H9 (cell line): ENCODE data around the gene CHST14. TPM values are rescaled to one million over a fixed set of nuclear protein-coding genes. Genes with fewer than 3 reads are reported as not detected.

ENCODE experiments used
- DNase-seq: peaks from one replicate; pipeline ENCODE4 v3.0.0-alpha.2; 2017
- H2AFZ ChIP-seq: one replicate; pipeline ENCODE4 v1.6.1; 2013; ENCODE audit warnings: mild to moderate bottlenecking, low read length, control low read depth, moderate library complexity
- H2AK5ac ChIP-seq: 2 replicates; pipeline ENCODE4 v1.6.1; 2013; ENCODE audit warnings: low read length, control low read depth, mixed read lengths; ENCODE audit not compliant: insufficient read length
- H2BK120ac ChIP-seq: one replicate; pipeline ENCODE4 v1.6.1; 2013; ENCODE audit warnings: low read depth, mild to moderate bottlenecking, low read length, control low read depth, inconsistent platforms; ENCODE audit not compliant: poor library complexity, severe bottlenecking
- H2BK12ac ChIP-seq: 2 replicates; pipeline ENCODE4 v1.6.1; 2013; ENCODE audit warnings: low read length, control low read depth, mixed read lengths, low read depth; ENCODE audit not compliant: insufficient read length
- H2BK15ac ChIP-seq: 2 replicates; pipeline ENCODE4 v1.6.1; 2013; ENCODE audit warnings: low read depth, low read length, control low read depth
- H2BK20ac ChIP-seq: one replicate; pipeline ENCODE4 v1.6.1; 2013; ENCODE audit warnings: low read depth, mild to moderate bottlenecking, low read length, control low read depth, inconsistent platforms; ENCODE audit not compliant: poor library complexity, severe bottlenecking
- H2BK5ac ChIP-seq: 2 replicates; pipeline ENCODE4 v1.6.1; 2013; ENCODE audit warnings: low read length, control low read depth, mixed read lengths; ENCODE audit not compliant: insufficient read length
- H3K14ac ChIP-seq: 2 replicates; pipeline ENCODE4 v1.6.1; 2013; ENCODE audit warnings: low read length, control low read depth; ENCODE audit not compliant: insufficient read depth
- H3K18ac ChIP-seq: 2 replicates; pipeline ENCODE4 v1.6.1; 2013; ENCODE audit warnings: low read depth, mild to moderate bottlenecking, mixed read lengths, low read length, control low read depth; ENCODE audit not compliant: insufficient read length
- H3K23ac ChIP-seq: 2 replicates; pipeline ENCODE4 v1.6.1; 2013; ENCODE audit warnings: low read length, control low read depth, mixed read lengths, low read depth; ENCODE audit not compliant: insufficient read length
- H3K23me2 ChIP-seq: 2 replicates; pipeline ENCODE4 v1.6.1; 2013; ENCODE audit warnings: low read depth, mild to moderate bottlenecking, mixed read lengths, low read length, control low read depth; ENCODE audit not compliant: insufficient read length, poor library complexity, severe bottlenecking
- H3K27ac ChIP-seq: 2 replicates; pipeline ENCODE4 v1.5.1; 2013; ENCODE audit warnings: low read length, control low read depth, mixed read lengths, low read depth; ENCODE audit not compliant: insufficient read length
- H3K27me3 ChIP-seq: 2 replicates; pipeline ENCODE4 v1.6.1; 2013; ENCODE audit warnings: low read length, control low read depth, inconsistent platforms; ENCODE audit not compliant: insufficient read depth
- H3K4ac ChIP-seq: 2 replicates; pipeline ENCODE4 v1.6.1; 2013; ENCODE audit warnings: low read depth, mild to moderate bottlenecking, control low read depth, inconsistent platforms, low read length, moderate library complexity
- H3K4me1 ChIP-seq: 2 replicates; pipeline ENCODE4 v1.6.1; 2013; ENCODE audit warnings: low read length, control low read depth, inconsistent platforms; ENCODE audit not compliant: insufficient read depth
- H3K4me2 ChIP-seq: 2 replicates; pipeline ENCODE4 v1.6.1; 2013; ENCODE audit warnings: low read length, control low read depth, mixed read lengths; ENCODE audit not compliant: insufficient read length, insufficient read depth
- H3K56ac ChIP-seq: 2 replicates; pipeline ENCODE4 v1.6.1; 2013; ENCODE audit warnings: low read depth, mild to moderate bottlenecking, mixed read lengths, low read length, control low read depth; ENCODE audit not compliant: insufficient read length
- H3K79me1 ChIP-seq: 2 replicates; pipeline ENCODE4 v1.6.1; 2013; ENCODE audit warnings: low read depth, mild to moderate bottlenecking, moderate library complexity, low read length, control low read depth, inconsistent platforms; ENCODE audit not compliant: insufficient read depth, poor library complexity, severe bottlenecking
- H3K79me2 ChIP-seq: 2 replicates; pipeline ENCODE4 v1.6.1; 2013; ENCODE audit warnings: low read length, control low read depth, inconsistent platforms; ENCODE audit not compliant: insufficient read depth
- H3K9ac ChIP-seq: 2 replicates; pipeline ENCODE4 v1.6.1; 2013; ENCODE audit warnings: low read length, control low read depth, mixed read lengths; ENCODE audit not compliant: insufficient read length; ENCODE audit errors: extremely low read depth
- H3K9me3 ChIP-seq: one replicate; pipeline ENCODE4 v1.6.1; 2013; ENCODE audit warnings: low read depth, low read length, inconsistent platforms; ENCODE audit not compliant: control insufficient read depth
- H3T11ph ChIP-seq: one replicate; pipeline ENCODE4 v1.6.1; 2013; ENCODE audit warnings: mild to moderate bottlenecking, low read length, control low read depth, inconsistent platforms
- H4K20me1 ChIP-seq: one replicate; pipeline ENCODE4 v1.6.1; 2013; ENCODE audit not compliant: control insufficient read depth, insufficient read length, insufficient read depth
- H4K5ac ChIP-seq: 2 replicates; pipeline ENCODE4 v1.6.1; 2013; ENCODE audit warnings: low read depth, mild to moderate bottlenecking, mixed read lengths, low read length, control low read depth; ENCODE audit not compliant: insufficient read length
- H4K8ac ChIP-seq: replicated peaks from 2 replicates; pipeline ENCODE4 v1.6.1; 2013; ENCODE audit warnings: low read length, control low read depth, mixed read lengths, low read depth; ENCODE audit not compliant: insufficient read length
- H4K91ac ChIP-seq: 2 replicates; pipeline ENCODE4 v1.6.1; 2013; ENCODE audit warnings: low read depth, mild to moderate bottlenecking, moderate library complexity, mixed read lengths, low read length, control low read depth; ENCODE audit not compliant: insufficient read length
- H3K27ac Mint-ChIP-seq, 3 experiments: 2 replicates in 2 of 3; 3 replicates in 1 of 3; pipeline ENCODE4 v1.8.0; 2020 to 2021; ENCODE audit warnings: mixed read lengths in 3 of 3, mild to moderate bottlenecking in 1 of 3, moderate library complexity in 1 of 3
- H3K27me3 Mint-ChIP-seq: 2 replicates; pipeline ENCODE4 v1.8.0; 2021; ENCODE audit warnings: low read depth, mild to moderate bottlenecking, moderate library complexity, mixed read lengths
- H3K36me3 Mint-ChIP-seq, 3 experiments: 2 replicates in 2 of 3; 3 replicates in 1 of 3; pipeline ENCODE4 v1.8.0; 2020 to 2021; ENCODE audit warnings: low read depth in 3 of 3, mixed read lengths in 3 of 3; ENCODE audit not compliant: insufficient read depth in 1 of 3
- H3K4me1 Mint-ChIP-seq, 2 experiments: 2 replicates each; pipeline ENCODE4 v1.8.0; 2020; ENCODE audit warnings: mixed read lengths in 2 of 2
- H3K4me3 Mint-ChIP-seq, 2 experiments: 2 replicates in 1 of 2; 3 replicates in 1 of 2; pipeline ENCODE4 v1.8.0; 2020 to 2021; ENCODE audit warnings: mild to moderate bottlenecking in 2 of 2, mixed read lengths in 2 of 2, moderate library complexity in 1 of 2
- H3K9me3 Mint-ChIP-seq, 2 experiments: 2 replicates in 1 of 2; 3 replicates in 1 of 2; pipeline ENCODE4 v1.8.0; 2020; ENCODE audit warnings: mild to moderate bottlenecking in 2 of 2, mixed read lengths in 2 of 2, moderate library complexity in 1 of 2
- WGBS: extraction: QIAGEN DNeasy Blood & Tissue Kit; methylation state at CpG from one replicate; pipeline ENCODE4 v1.1.7; 2013; ENCODE audit warnings: missing lambda C conversion rate, low lambda C conversion rate, mixed read lengths; ENCODE audit not compliant: insufficient read length; ENCODE audit errors: extremely low coverage; 5-methylcytosine and 5-hydroxymethylcytosine counted together
- total RNA-seq: library from RNA; stranded (reverse); gene quantifications from 2 replicates; pipeline ENCODE4 v1.2.1, GENCODE V29; 2021
- TF ChIP-seq, protein P1 (sequence below): fragments of 200-600 bp; sonication (generic); conservative IDR thresholded peaks from 3 replicates; pipeline ENCODE4 v1.8.0; 2021; ENCODE audit warnings: antibody characterized with exemption, mild to moderate bottlenecking

CHST14 gene
- total RNA-seq, 1 experiment from 2014 or later, result 25.7 TPM

GRCh38 chr15:40436116-40436891, 34.5 kb upstream of the CHST14 start:
- no peaks in the 10 kb centered on the region for H3K79me1 ChIP-seq

More at GRCh38 chr15:40436116-40436891, 34.5 kb upstream of the CHST14 start:
- H3K4me3 Mint-ChIP-seq, result peak overlapping the region; percentile 93 to 96
- Histone ChIP-seq H4K5ac (no peak overlapping the region), H3K9ac (no peak overlapping the region), H3K79me2 (no peaks in the 10 kb centered on the region), H2BK12ac (no peak overlapping the region), H3T11ph (no peak overlapping the region), H2BK15ac (no peak overlapping the region), H4K20me1 (no peaks in the 10 kb centered on the region), H2AFZ (no peak overlapping the region), H4K8ac (no peak overlapping the region), H3K18ac (no peak overlapping the region), H3K23ac (no peak overlapping the region), H2BK20ac (no peak overlapping the region), H3K9me3 (no peaks in the 10 kb centered on the region), H4K91ac (no peak overlapping the region), H3K14ac (no peak overlapping the region), H2BK5ac (no peak overlapping the region), H2BK120ac (no peak overlapping the region), H2AK5ac (no peak overlapping the region), H3K56ac (no peak overlapping the region), H3K23me2 (peaks cover 47% of the 10 kb centered on the region), H3K27ac (no peak overlapping the region), H3K27me3 (peaks cover 11% of the 10 kb centered on the region; the same call in 1 of the 2 replicates), H3K4me1 (peaks cover 8% of the 10 kb centered on the region), H3K4ac (no peak overlapping the region), H3K4me2 (peak overlapping the region; percentile 80)
- DNase-seq, result no peak
- H3K4me1 Mint-ChIP-seq, result peaks cover 39 to 41% of the 10 kb centered on the region in 2 experiments
- TF ChIP-seq, protein P1, sequence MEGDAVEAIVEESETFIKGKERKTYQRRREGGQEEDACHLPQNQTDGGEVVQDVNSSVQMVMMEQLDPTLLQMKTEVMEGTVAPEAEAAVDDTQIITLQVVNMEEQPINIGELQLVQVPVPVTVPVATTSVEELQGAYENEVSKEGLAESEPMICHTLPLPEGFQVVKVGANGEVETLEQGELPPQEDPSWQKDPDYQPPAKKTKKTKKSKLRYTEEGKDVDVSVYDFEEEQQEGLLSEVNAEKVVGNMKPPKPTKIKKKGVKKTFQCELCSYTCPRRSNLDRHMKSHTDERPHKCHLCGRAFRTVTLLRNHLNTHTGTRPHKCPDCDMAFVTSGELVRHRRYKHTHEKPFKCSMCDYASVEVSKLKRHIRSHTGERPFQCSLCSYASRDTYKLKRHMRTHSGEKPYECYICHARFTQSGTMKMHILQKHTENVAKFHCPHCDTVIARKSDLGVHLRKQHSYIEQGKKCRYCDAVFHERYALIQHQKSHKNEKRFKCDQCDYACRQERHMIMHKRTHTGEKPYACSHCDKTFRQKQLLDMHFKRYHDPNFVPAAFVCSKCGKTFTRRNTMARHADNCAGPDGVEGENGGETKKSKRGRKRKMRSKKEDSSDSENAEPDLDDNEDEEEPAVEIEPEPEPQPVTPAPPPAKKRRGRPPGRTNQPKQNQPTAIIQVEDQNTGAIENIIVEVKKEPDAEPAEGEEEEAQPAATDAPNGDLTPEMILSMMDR, result no peak
- peak overlapping the region in 1 of 3 experiments; percentile 57; a peak in 1 of 7 replicates for H3K27ac Mint-ChIP-seq
- H3K9me3 Mint-ChIP-seq, result no peaks in the 10 kb centered on the region; a peak in 1 of 5 replicates
- peaks cover 51% of the 10 kb centered on the region for H3K27me3 Mint-ChIP-seq
- WGBS, result no CpG with 5 or more reads among the region's 39 CpGs
- no peaks in the 10 kb centered on the region; a peak in 1 of 7 replicates for H3K36me3 Mint-ChIP-seq
